Measurements from ENCODE around the gene HS1BP3. TPM values are rescaled to one million over a fixed set of nuclear protein-coding genes. Genes with fewer than 3 reads are reported as not detected.
A peak's percentile ranks its signal among the peaks of the same experiment; 100 is the strongest.

The HS1BP3 gene
- total and polyA plus RNA-seq, 2 of the 13 experiments (the other 11 are each of a cell fraction or from before 2014, with no cell fraction given): 15.2 to 22.0 TPM

DNA sequence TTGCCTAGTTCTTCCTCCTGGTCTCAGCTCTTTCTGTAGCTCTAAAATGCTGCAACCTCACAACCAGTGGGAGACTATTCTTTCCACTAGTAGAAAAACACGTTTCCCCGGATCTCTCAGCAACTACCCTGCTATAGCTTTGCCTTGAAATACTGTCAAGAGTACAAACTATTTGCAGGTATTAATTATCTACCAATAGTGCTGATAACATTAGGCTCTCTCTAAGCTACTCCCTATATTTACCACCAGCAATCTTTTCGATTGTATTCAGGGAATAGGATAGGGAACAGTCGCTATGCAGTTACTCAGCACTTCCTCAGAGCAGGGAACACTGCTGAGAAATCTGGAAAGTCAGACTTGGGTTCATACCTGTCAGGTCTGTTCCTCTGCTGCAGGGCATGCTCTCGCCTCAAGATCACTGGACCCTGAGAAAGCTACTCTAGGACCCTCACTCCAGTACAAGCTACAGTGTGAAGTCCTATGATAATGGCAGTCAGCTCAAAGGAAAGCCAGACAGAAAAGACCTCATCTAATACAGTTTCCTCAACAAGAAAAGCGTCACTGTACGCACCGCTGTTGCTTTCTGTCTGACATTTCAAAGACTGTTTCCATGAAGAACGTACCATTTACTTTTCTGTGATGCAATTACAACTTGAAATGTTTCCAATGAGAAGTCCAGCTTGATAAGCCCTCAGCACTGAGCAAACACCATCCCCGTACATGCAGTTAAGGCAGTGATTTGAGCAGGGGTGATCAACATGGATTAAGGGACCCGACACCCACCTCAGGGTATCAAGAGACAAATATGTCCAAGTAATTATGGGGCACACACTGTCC is 38.7 kb upstream of the HS1BP3 start:
- ChIA-PET POLR2A (interaction anchor here (1.0 kb wide), 1 partner anchor 14 kb away, joined by 4 read pairs; no protein-coding TSS in a partner anchor), CTCF (ENCODE audit: low intra/inter-chr PET ratio, low total read pairs) (no interaction called here)
- ATAC-seq (no peak), DNase-seq (ENCODE audit: low spot score) (no peak), FAIRE-seq (peak; percentile 30)
- Histone ChIP-seq H3K9ac (ENCODE audit: insufficient read depth, low read depth, low read length) (no peak overlapping the region), H3K79me2 (ENCODE audit: insufficient read depth, low read length) (no peaks in the 10 kb centered on the region), H3K4me2 (ENCODE audit: low read depth, low read length) (no peak overlapping the region), H3K27ac (ENCODE audit: extremely low read length, insufficient read depth, low read length) (no peak overlapping the region), H3K9me3 (ENCODE audit: low read length) (no peaks in the 10 kb centered on the region), H4K20me1 (ENCODE audit: insufficient read depth, low read length) (no peaks in the 10 kb centered on the region), H3K4me3 (replicated peaks in 1 of 3; ENCODE audit: insufficient read depth in 1 of 3, low read depth in 2 of 3, low read length in 3 of 3) (no peak overlapping the region), H3K36me3 (replicated peaks in 1 of 2; ENCODE audit: control insufficient read depth in 1 of 2, insufficient read depth in 2 of 2, low read length in 2 of 2) (peaks cover 17 to 30% of the 10 kb centered on the region in 2 experiments), H3K27me3 (ENCODE audit: control insufficient read depth in 1 of 2, insufficient read depth in 2 of 2, low read length in 2 of 2) (no peaks in the 10 kb centered on the region), H2AFZ (ENCODE audit: low read length) (no peak overlapping the region), H3K4me1 (ENCODE audit: insufficient read depth, low read length) (peaks cover 38% of the 10 kb centered on the region)
- in situ Hi-C loops (cut with HindIII; ENCODE audit: extremely low pct_ligation_motif_present, low pct_unique_long_range_greater_than_20kb): no loop called here
- BruUV-seq (replicated peaks): no TSS peak
- 88% methylated on average over 11 of the region's 11 CpGs for WGBS (ENCODE audit: low lambda C conversion rate)
- TF ChIP-seq NR2F6 (IDR thresholded peaks at IDR 0.05) (no peak), NR2F6 (CRISPR knock-in tag; IDR thresholded peaks at IDR 0.05) (no peak), HDAC2 (CRISPR knock-in tag; IDR thresholded peaks at IDR 0.05) (no peak), NKX3-1 (CRISPR knock-in tag; IDR thresholded peaks at IDR 0.05) (no peak), GFI1 (CRISPR knock-in tag; IDR thresholded peaks at IDR 0.05; ENCODE audit: borderline replicate concordance) (0 out of 2 replicates have a peak, but pooled peaks have one; percentile 43), ZMYM3 (CRISPR knock-in tag; IDR thresholded peaks at IDR 0.05) (no peak), ZFAT (CRISPR knock-in tag; conservative IDR thresholded peaks at IDR 0.05) (no peak), CEBPB (IDR thresholded peaks at IDR 0.05; ENCODE audit: borderline replicate concordance, low read depth, low read length) (peak; percentile 29; the same call in 1 of the 2 replicates), JUN (CRISPR knock-in tag; IDR thresholded peaks at IDR 0.05) (no peak), ZFP36L1 (CRISPR knock-in tag; IDR thresholded peaks at IDR 0.05) (no peak), PPARG (CRISPR knock-in tag; conservative IDR thresholded peaks at IDR 0.05) (no peak), KDM4B (CRISPR knock-in tag; IDR thresholded peaks at IDR 0.05) (no peak), RBAK (CRISPR knock-in tag; IDR thresholded peaks at IDR 0.05) (no peak), MIER3 (CRISPR knock-in tag; IDR thresholded peaks at IDR 0.05; ENCODE audit: borderline replicate concordance) (no peak), SIN3A (IDR thresholded peaks at IDR 0.05; ENCODE audit: borderline replicate concordance, low read depth, low read length) (no peak)
- TF ChIP-seq, protein P1, sequence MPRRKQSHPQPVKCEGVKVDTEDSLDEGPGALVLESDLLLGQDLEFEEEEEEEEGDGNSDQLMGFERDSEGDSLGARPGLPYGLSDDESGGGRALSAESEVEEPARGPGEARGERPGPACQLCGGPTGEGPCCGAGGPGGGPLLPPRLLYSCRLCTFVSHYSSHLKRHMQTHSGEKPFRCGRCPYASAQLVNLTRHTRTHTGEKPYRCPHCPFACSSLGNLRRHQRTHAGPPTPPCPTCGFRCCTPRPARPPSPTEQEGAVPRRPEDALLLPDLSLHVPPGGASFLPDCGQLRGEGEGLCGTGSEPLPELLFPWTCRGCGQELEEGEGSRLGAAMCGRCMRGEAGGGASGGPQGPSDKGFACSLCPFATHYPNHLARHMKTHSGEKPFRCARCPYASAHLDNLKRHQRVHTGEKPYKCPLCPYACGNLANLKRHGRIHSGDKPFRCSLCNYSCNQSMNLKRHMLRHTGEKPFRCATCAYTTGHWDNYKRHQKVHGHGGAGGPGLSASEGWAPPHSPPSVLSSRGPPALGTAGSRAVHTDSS (CRISPR knock-in tag; conservative IDR thresholded peaks at IDR 0.05): no peak
- TF ChIP-seq, protein P2, sequence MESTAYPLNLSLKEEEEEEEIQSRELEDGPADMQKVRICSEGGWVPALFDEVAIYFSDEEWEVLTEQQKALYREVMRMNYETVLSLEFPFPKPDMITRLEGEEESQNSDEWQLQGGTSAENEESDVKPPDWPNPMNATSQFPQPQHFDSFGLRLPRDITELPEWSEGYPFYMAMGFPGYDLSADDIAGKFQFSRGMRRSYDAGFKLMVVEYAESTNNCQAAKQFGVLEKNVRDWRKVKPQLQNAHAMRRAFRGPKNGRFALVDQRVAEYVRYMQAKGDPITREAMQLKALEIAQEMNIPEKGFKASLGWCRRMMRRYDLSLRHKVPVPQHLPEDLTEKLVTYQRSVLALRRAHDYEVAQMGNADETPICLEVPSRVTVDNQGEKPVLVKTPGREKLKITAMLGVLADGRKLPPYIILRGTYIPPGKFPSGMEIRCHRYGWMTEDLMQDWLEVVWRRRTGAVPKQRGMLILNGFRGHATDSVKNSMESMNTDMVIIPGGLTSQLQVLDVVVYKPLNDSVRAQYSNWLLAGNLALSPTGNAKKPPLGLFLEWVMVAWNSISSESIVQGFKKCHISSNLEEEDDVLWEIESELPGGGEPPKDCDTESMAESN (CRISPR knock-in tag; conservative IDR thresholded peaks at IDR 0.05): no peak
- TF ChIP-seq, protein P3, sequence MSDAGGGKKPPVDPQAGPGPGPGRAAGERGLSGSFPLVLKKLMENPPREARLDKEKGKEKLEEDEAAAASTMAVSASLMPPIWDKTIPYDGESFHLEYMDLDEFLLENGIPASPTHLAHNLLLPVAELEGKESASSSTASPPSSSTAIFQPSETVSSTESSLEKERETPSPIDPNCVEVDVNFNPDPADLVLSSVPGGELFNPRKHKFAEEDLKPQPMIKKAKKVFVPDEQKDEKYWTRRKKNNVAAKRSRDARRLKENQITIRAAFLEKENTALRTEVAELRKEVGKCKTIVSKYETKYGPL (CRISPR knock-in tag; IDR thresholded peaks at IDR 0.05): no peak
- intact Hi-C loops (cut with micrococcal nuclease; ENCODE audit: unreplicated experiment): no loop called here

Data from HepG2 (cell line).